ENCODE data around the gene CDK5RAP2.
"Not testable (repeated sequence)": the region's sequence is repeated elsewhere in the genome, so short reads cannot be mapped to it uniquely, and the experiment has no call there.

The CDK5RAP2 gene

GRCh38 chr9:120534266-120534665 is 45.7 kb downstream of the CDK5RAP2 start:
- Histone ChIP-seq H3K79me2 (ENCODE audit: low read length) (no peaks in the 10 kb centered on the region), H3K4me1 (ENCODE audit: low read length) (no peaks in the 10 kb centered on the region), H3K27me3 (ENCODE audit: low read depth, low read length) (no peaks in the 10 kb centered on the region), H3K36me3 (replicated peaks; ENCODE audit: low read depth, low read length) (peaks cover 81% of the 10 kb centered on the region), H3K4me3 (ENCODE audit: low read length) (no peak overlapping the region), H2AFZ (ENCODE audit: low read depth, low read length) (no peak overlapping the region), H3K9me3 (ENCODE audit: insufficient read depth, low read length) (no peaks in the 10 kb centered on the region), H3K27ac (ENCODE audit: low read length) (no peak overlapping the region), H3K9ac (ENCODE audit: low read length) (no peak overlapping the region), H3K4me2 (ENCODE audit: low read length) (no peak overlapping the region), H4K20me1 (ENCODE audit: insufficient read depth, low read length) (no peaks in the 10 kb centered on the region)
- TF ChIP-seq EZH2phosphoT487 (IDR thresholded peaks at IDR 0.05; ENCODE audit: low read depth): no peak
- TF ChIP-seq, protein P1, sequence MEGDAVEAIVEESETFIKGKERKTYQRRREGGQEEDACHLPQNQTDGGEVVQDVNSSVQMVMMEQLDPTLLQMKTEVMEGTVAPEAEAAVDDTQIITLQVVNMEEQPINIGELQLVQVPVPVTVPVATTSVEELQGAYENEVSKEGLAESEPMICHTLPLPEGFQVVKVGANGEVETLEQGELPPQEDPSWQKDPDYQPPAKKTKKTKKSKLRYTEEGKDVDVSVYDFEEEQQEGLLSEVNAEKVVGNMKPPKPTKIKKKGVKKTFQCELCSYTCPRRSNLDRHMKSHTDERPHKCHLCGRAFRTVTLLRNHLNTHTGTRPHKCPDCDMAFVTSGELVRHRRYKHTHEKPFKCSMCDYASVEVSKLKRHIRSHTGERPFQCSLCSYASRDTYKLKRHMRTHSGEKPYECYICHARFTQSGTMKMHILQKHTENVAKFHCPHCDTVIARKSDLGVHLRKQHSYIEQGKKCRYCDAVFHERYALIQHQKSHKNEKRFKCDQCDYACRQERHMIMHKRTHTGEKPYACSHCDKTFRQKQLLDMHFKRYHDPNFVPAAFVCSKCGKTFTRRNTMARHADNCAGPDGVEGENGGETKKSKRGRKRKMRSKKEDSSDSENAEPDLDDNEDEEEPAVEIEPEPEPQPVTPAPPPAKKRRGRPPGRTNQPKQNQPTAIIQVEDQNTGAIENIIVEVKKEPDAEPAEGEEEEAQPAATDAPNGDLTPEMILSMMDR (IDR thresholded peaks at IDR 0.05; ENCODE audit: low read depth, low read length): no peak

- H3K9ac ChIP-seq (ENCODE audit: low read length): no peak overlapping the region
- peaks cover 82% of the 10 kb centered on the region for H3K36me3 ChIP-seq (replicated peaks; ENCODE audit: low read depth, low read length)
- no peaks in the 10 kb centered on the region for H3K27me3 ChIP-seq (ENCODE audit: low read depth, low read length)
- TF ChIP-seq, protein P1 (IDR thresholded peaks at IDR 0.05; ENCODE audit: low read depth, low read length): no peak
- no peak for TF ChIP-seq EZH2phosphoT487 (IDR thresholded peaks at IDR 0.05; ENCODE audit: low read depth)
- no peak overlapping the region for H2AFZ ChIP-seq (ENCODE audit: low read depth, low read length)
- H3K79me2 ChIP-seq (ENCODE audit: low read length): no peaks in the 10 kb centered on the region
- H3K4me2 ChIP-seq (ENCODE audit: low read length): no peak overlapping the region
- H3K4me1 ChIP-seq (ENCODE audit: low read length): no peaks in the 10 kb centered on the region
- no peaks in the 10 kb centered on the region for H4K20me1 ChIP-seq (ENCODE audit: insufficient read depth, low read length)
- H3K27ac ChIP-seq (ENCODE audit: low read length): no peak overlapping the region
- H3K4me3 ChIP-seq (ENCODE audit: low read length): no peak overlapping the region
- H3K9me3 ChIP-seq (ENCODE audit: insufficient read depth, low read length): no peaks in the 10 kb centered on the region
Observed at GRCh38 chr9:120532891-120533290, 47.1 kb downstream of the CDK5RAP2 start.

GRCh38 chr9:120532475-120532874 is 47.5 kb downstream of the CDK5RAP2 start:
- H3K36me3 ChIP-seq (replicated peaks; ENCODE audit: low read depth, low read length): peaks cover 82% of the 10 kb centered on the region
- H3K9ac ChIP-seq (ENCODE audit: low read length): no peak overlapping the region
- no peak overlapping the region for H3K4me2 ChIP-seq (ENCODE audit: low read length)
- no peaks in the 10 kb centered on the region for H3K27me3 ChIP-seq (ENCODE audit: low read depth, low read length)
- H3K4me3 ChIP-seq (ENCODE audit: low read length): no peak overlapping the region
- H3K79me2 ChIP-seq (ENCODE audit: low read length): no peaks in the 10 kb centered on the region
- H3K9me3 ChIP-seq (ENCODE audit: insufficient read depth, low read length): no peaks in the 10 kb centered on the region
- no peaks in the 10 kb centered on the region for H3K4me1 ChIP-seq (ENCODE audit: low read length)
- no peak overlapping the region for H2AFZ ChIP-seq (ENCODE audit: low read depth, low read length)
- TF ChIP-seq, protein P1 (IDR thresholded peaks at IDR 0.05; ENCODE audit: low read depth, low read length): no peak
- TF ChIP-seq EZH2phosphoT487 (IDR thresholded peaks at IDR 0.05; ENCODE audit: low read depth): no peak
- H3K27ac ChIP-seq (ENCODE audit: low read length): no peak overlapping the region
- no peaks in the 10 kb centered on the region for H4K20me1 ChIP-seq (ENCODE audit: insufficient read depth, low read length)

- H3K4me3 ChIP-seq (ENCODE audit: low read length): no peak overlapping the region
- H3K79me2 ChIP-seq (ENCODE audit: low read length): no peaks in the 10 kb centered on the region
- H3K4me2 ChIP-seq (ENCODE audit: low read length): no peak overlapping the region
- no peak overlapping the region for H2AFZ ChIP-seq (ENCODE audit: low read depth, low read length)
- H3K4me1 ChIP-seq (ENCODE audit: low read length): no peaks in the 10 kb centered on the region
- peaks cover 81% of the 10 kb centered on the region for H3K36me3 ChIP-seq (replicated peaks; ENCODE audit: low read depth, low read length)
- H3K27ac ChIP-seq (ENCODE audit: low read length): no peak overlapping the region
- no peak for TF ChIP-seq EZH2phosphoT487 (IDR thresholded peaks at IDR 0.05; ENCODE audit: low read depth)
- TF ChIP-seq, protein P1 (IDR thresholded peaks at IDR 0.05; ENCODE audit: low read depth, low read length): peak; percentile 46
- H3K9me3 ChIP-seq (ENCODE audit: insufficient read depth, low read length): no peaks in the 10 kb centered on the region
- H4K20me1 ChIP-seq (ENCODE audit: insufficient read depth, low read length): no peaks in the 10 kb centered on the region
- H3K27me3 ChIP-seq (ENCODE audit: low read depth, low read length): no peaks in the 10 kb centered on the region
- no peak overlapping the region for H3K9ac ChIP-seq (ENCODE audit: low read length)
Observed at GRCh38 chr9:120531683-120532300, 48.2 kb downstream of the CDK5RAP2 start.

DNA sequence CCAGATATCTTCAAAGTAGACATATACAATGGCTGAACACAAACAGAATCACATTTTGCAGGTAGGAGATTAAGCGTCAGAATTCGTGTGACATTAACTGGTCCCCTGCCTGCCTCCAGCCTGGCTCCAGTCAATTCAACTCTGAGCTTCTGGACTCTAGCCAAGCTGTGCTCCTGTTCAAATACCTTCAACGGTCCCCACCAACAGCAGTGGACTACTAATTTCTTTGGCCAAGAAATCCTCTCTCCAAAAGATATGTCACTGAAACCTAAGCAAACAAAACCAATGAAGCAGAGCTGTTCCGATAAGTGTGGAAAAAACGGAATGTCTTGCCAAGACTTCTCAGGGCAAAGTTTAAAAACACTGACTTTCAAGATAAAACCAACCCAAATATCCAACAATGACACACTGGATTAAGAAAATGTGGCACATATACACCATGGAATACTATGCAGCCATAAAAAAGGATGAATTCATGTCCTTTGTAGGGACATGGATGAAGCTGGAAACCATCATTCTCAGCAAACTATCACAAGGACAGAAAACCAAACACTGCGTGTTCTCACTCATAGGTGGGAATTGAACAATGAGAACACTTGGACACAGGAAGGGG is 49.6 kb downstream of the CDK5RAP2 start:
- H3K27me3 ChIP-seq (ENCODE audit: low read depth, low read length); H3K79me2 ChIP-seq (ENCODE audit: low read length); H3K27ac ChIP-seq (ENCODE audit: low read length); H3K9ac ChIP-seq (ENCODE audit: low read length); H3K9me3 ChIP-seq (ENCODE audit: insufficient read depth, low read length); H3K4me1 ChIP-seq (ENCODE audit: low read length); H2AFZ ChIP-seq (ENCODE audit: low read depth, low read length); H4K20me1 ChIP-seq (ENCODE audit: insufficient read depth, low read length); H3K4me2 ChIP-seq (ENCODE audit: low read length); H3K4me3 ChIP-seq (ENCODE audit: low read length): not testable (repeated sequence)
- H3K36me3 ChIP-seq (replicated peaks; ENCODE audit: low read depth, low read length): peaks cover 76% of the 10 kb centered on the region
